Natural killer cell (primary cell): ENCODE results near the gene ATP8B1. TPM values are rescaled to one million over a fixed set of nuclear protein-coding genes. Genes with fewer than 3 reads are reported as not detected.
A peak's percentile ranks its signal among the peaks of the same experiment; 100 is the strongest.

Experiments
- ATAC-seq, 3 donors: fragments of 150-1000 bp in 2 of 3; fragments of 200-7000 bp in 1 of 3; cut with Tn5 transposase; 1 replicate in 1 of 3; 2 replicates in 2 of 3; pipeline ENCODE4 v1.10.0; 2021; ENCODE audit warnings: mild to moderate bottlenecking in 2 of 3, moderate library complexity in 2 of 3
- DNase-seq, 2 donors: peaks; one replicate each; pipeline versions ENCODE4 v3.0.0 to v3.0.0-alpha.2; 2013 to 2021; ENCODE audit warnings: mixed read lengths in 1 of 2
- H3K27ac ChIP-seq: one replicate; pipeline ENCODE4 v1.5.1; 2013; ENCODE audit warnings: mild to moderate bottlenecking, low read length
- H3K27me3 ChIP-seq: one replicate; pipeline ENCODE4 v1.6.1; 2013; ENCODE audit warnings: low read length; ENCODE audit not compliant: control insufficient read depth, insufficient read depth
- H3K36me3 ChIP-seq: one replicate; pipeline ENCODE4 v1.6.1; 2013; ENCODE audit warnings: low read length; ENCODE audit not compliant: control insufficient read depth, insufficient read depth
- H3K4me1 ChIP-seq: one replicate; pipeline ENCODE4 v1.6.1; 2013; ENCODE audit warnings: low read length; ENCODE audit not compliant: control insufficient read depth, insufficient read depth
- H3K4me3 ChIP-seq: one replicate; pipeline ENCODE4 v1.5.1; 2013; ENCODE audit warnings: low read length
- H3K9me3 ChIP-seq: one replicate; pipeline ENCODE4 v1.6.1; 2013; ENCODE audit warnings: low read length; ENCODE audit not compliant: control insufficient read depth, insufficient read depth
- H3K27ac Mint-ChIP-seq, 2 donors: one replicate each; pipeline ENCODE4 v1.8.0; 2022; ENCODE audit warnings: mild to moderate bottlenecking in 2 of 2, mixed read lengths in 2 of 2, moderate library complexity in 1 of 2
- H3K27me3 Mint-ChIP-seq, 2 donors: one replicate each; pipeline ENCODE4 v1.8.0; 2022; ENCODE audit warnings: low read depth in 2 of 2, mixed read lengths in 2 of 2
- H3K36me3 Mint-ChIP-seq: one replicate; pipeline ENCODE4 v1.8.0; 2022; ENCODE audit warnings: mixed read lengths
- H3K4me1 Mint-ChIP-seq, 2 donors: one replicate each; pipeline ENCODE4 v1.8.0; 2022; ENCODE audit warnings: mixed read lengths in 2 of 2
- H3K4me3 Mint-ChIP-seq: one replicate; pipeline ENCODE4 v1.8.0; 2022; ENCODE audit warnings: mild to moderate bottlenecking, moderate library complexity, mixed read lengths
- H3K9me3 Mint-ChIP-seq, 2 donors: one replicate each; pipeline ENCODE4 v1.8.0; 2022; ENCODE audit warnings: mixed read lengths in 2 of 2
- CTCF ChIP-seq: fragments of 200-600 bp; IDR thresholded peaks from one replicate; pipeline ENCODE4 v1.8.0; 2022; ENCODE audit warnings: antibody characterized with exemption
- WGBS: methylation state at CpG from one replicate; pipeline ENCODE4 v1.1.7; 2013; ENCODE audit warnings: missing lambda C conversion rate; ENCODE audit not compliant: insufficient coverage; 5-methylcytosine and 5-hydroxymethylcytosine counted together
- intact Hi-C: fragments of 100-400 bp; cut with micrococcal nuclease; formaldehyde crosslinking; loops from one replicate; pipeline ENCODE4 v1.14.2; 2022
- total RNA-seq, 4 donors: library from RNA; stranded (reverse); fragments of 120-200 nt in 1 of 4; gene quantifications; one replicate each; pipeline versions ENCODE4 v1.2.3 to v1.2.4, GENCODE V29; 2013 to 2022

The ATP8B1 gene
- total RNA-seq, 3 donors from 2014 or later (not counting 1 experiment from before 2014, with no cell fraction given) = not detected

DNA sequence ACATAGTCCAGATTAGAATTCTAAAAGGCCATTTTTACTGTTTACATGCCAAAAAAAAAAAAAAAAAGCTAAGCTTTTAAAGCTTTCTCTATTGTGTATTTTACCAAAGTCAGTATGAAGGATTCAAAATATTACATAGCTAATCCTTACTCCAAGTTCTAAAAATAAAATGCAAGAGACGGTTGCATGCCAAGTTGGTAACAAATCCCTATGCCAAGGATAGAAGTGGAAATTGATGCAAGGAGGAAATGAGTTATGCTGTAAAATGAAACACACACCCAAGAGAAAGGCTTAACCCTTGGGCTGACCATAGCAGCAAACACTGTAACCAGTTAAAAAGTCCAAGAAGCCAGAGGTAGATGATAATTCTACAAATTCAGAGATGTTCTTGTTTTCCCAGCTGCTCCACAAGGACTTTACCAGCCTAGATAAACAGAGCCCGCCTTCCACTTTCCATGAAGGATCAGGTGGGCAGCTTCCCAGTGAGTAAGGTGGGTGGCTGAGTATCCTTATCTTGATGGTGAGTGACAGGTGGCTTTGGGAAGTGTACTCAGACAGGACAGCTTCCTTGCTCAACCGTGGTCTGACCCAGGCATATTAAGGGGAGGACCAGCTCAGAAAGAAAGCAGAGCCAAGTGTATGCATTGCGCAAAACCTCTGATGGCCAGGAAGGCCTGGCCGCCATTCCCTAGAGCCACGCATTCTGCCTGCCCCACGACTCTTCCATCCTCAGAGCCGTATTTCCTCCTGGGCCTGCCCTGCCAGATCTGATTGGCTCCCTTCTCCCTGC, 34.4 kb downstream of the ATP8B1 start:
- Histone ChIP-seq H3K36me3 (no peaks in the 10 kb centered on the region), H3K27me3 (no peaks in the 10 kb centered on the region), H3K4me3 (no peak overlapping the region), H3K27ac (no peak overlapping the region), H3K4me1 (no peaks in the 10 kb centered on the region), H3K9me3 (no peaks in the 10 kb centered on the region)
- intact Hi-C loops = no loop called here
- WGBS = 90% methylated on average over 8 of the region's 8 CpGs
- no peaks in the 10 kb centered on the region for H3K27me3 Mint-ChIP-seq
- DNase-seq (no peak), ATAC-seq (peak in 1 of 3 donors; percentile 30)
- H3K4me1 Mint-ChIP-seq = peaks cover 0 to 4% of the 10 kb centered on the region in 2 donors
- no peak for TF ChIP-seq CTCF
- no peaks in the 10 kb centered on the region for H3K36me3 Mint-ChIP-seq
- no peak overlapping the region for H3K27ac Mint-ChIP-seq
- no peak overlapping the region for H3K4me3 Mint-ChIP-seq
- no peaks in the 10 kb centered on the region for H3K9me3 Mint-ChIP-seq

DNA sequence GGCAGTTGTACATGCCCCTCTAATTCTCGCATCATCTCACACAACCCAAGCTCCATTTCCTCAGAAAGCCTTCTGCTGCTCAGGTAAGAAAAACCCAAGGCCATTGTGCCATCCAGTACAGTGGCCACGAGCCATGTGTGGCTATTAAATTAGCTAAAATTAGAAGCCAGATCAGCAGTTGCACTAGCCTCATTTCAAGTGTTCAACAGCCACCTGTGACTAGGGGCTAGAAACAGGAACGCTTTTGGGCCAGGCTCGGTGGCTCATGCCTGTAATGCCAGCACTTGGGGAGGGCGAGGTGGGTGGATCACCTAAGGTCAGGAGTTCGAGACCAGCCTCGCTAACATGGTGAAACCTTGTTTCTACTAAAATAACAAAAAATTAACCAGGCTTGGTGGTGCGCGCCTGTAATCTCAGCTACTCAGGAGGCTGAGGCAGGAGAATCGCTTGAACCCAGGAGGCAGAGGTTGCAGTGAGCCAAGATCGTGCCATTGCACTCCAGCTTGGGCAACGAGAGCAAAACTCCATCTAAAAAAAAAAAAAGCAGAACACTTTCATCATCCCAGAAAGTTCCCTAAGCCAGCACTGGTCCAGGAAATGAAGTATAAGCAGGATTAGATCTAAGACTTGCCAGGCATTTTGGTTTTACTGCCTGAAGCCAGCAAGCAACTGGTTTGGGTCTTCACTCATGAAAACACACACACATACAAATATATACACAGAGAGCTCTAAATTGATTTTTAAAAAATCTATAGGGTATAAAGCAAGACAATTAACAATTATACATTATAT, 35.7 kb downstream of the ATP8B1 start:
- no peak for TF ChIP-seq CTCF

GRCh38 chr18:57764995-57765394, 38.1 kb downstream of the ATP8B1 start:
- intact Hi-C loops = no loop called here
- H3K36me3 Mint-ChIP-seq = no peaks in the 10 kb centered on the region
- Histone ChIP-seq H3K36me3 (no peaks in the 10 kb centered on the region), H3K9me3 (no peaks in the 10 kb centered on the region), H3K4me3 (no peak overlapping the region), H3K27me3 (no peaks in the 10 kb centered on the region), H3K27ac (no peak overlapping the region), H3K4me1 (no peaks in the 10 kb centered on the region)
- WGBS = 85% methylated on average over 2 of the region's 2 CpGs
- H3K27me3 Mint-ChIP-seq = no peaks in the 10 kb centered on the region
- TF ChIP-seq CTCF = no peak
- H3K9me3 Mint-ChIP-seq = no peaks in the 10 kb centered on the region
- H3K4me1 Mint-ChIP-seq = peaks cover 0 to 4% of the 10 kb centered on the region in 2 donors
- DNase-seq (no peak), ATAC-seq (no peak)
- no peak overlapping the region for H3K4me3 Mint-ChIP-seq
- H3K27ac Mint-ChIP-seq = no peak overlapping the region

More for the DNA sequence above, 35.7 kb downstream of the ATP8B1 start:
- no peaks in the 10 kb centered on the region for H3K4me1 ChIP-seq
- no peak overlapping the region for H3K4me3 ChIP-seq
- Mint-ChIP-seq H3K9me3 (no peaks in the 10 kb centered on the region), H3K27ac (no peak overlapping the region), H3K4me1 (peaks cover 0 to 4% of the 10 kb centered on the region in 2 donors), H3K36me3 (no peaks in the 10 kb centered on the region), H3K27me3 (no peaks in the 10 kb centered on the region), H3K4me3 (no peak overlapping the region)
- no peak for DNase-seq
- H3K36me3 ChIP-seq = no peaks in the 10 kb centered on the region
- H3K27me3 ChIP-seq = no peaks in the 10 kb centered on the region
- no peak overlapping the region for H3K27ac ChIP-seq
- H3K9me3 ChIP-seq = no peaks in the 10 kb centered on the region
- intact Hi-C loops = no loop called here
- WGBS = 91% methylated on average over 9 of the region's 12 CpGs
- no peak for ATAC-seq
